Measurements from ENCODE around the gene RND3. TPM values are rescaled to one million over a fixed set of nuclear protein-coding genes. Genes with fewer than 3 reads are reported as not detected.

Gene RND3
- polyA plus RNA-seq, 2 of the 4 experiments (the other 2 are of a cell fraction) = 56.8 to 137 TPM

GRCh38 chr2:150426315-150426714 is 61.2 kb downstream of the RND3 start:
- Histone ChIP-seq H3K9me3 (no peaks in the 10 kb centered on the region), H3K4me2 (no peak overlapping the region), H3K27ac (no peak overlapping the region), H3K4me1 (no peaks in the 10 kb centered on the region), H3K4me3 (no peak overlapping the region)
- no peak for TF ChIP-seq GATA3 (IDR thresholded peaks at IDR 0.05; ENCODE audit: borderline replicate concordance)
- ChIA-PET POLR2A (no interaction called here), CTCF (no interaction called here)
- FAIRE-seq (no peak), DNase-seq (ENCODE audit: low read depth in 1 of 2, low spot score in 1 of 2) (no peak), ATAC-seq (no peak)
- WGBS (ENCODE audit: missing lambda C conversion rate) = 53% methylated on average over 2 of the region's 2 CpGs

DNA sequence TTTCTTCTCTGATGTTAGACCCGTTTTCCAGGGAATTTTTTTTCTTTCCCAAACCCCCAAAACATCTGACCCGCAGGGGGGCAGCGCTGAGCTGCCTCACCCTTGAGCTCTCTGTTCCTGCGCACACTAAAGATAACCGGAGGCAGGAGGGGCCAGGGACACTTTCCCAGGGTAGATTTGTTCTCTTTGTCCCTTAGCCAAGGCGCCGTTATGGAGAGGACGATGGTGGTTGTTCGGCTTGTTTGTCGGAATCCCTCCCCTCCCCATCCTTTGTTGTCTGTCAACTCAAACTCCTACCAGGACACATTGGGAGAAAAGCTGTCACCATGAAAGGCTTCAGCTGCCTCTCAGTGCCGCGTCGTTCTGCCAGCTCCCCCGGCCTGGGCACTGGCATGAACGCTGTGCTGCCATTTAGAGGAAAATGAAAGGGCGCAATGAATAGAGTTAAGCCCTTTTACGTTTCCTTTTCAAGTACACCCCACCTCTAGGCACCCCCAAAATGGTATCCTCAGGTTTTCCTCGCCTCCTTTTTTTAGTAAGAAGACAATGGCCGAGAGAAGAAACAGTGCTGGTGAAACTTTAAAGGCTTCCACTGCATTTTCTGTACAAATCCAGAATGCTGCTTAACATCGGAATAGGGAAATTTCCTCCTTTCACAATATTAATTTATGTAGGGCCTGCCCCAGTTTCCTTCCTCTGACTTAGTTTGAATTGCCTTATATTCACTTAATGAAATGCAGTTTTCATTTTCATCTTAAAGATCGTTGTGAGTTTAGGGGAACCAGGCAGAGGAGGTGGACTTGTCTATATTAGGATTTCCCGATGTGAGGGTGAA is 62.1 kb downstream of the RND3 start:
- TF ChIP-seq RAD21 (conservative IDR thresholded peaks at IDR 0.05 in 1 of 2, IDR thresholded peaks at IDR 0.05 in 1 of 2) (0 out of 5 replicates have a peak, but pooled peaks of 1 of the 2 experiments have one; percentile 6), JUNB (IDR thresholded peaks at IDR 0.05) (no peak)
- 84% methylated on average over 22 of the region's 22 CpGs for WGBS (ENCODE audit: missing lambda C conversion rate)
- ATAC-seq = no peak
- no peak for DNase-seq (ENCODE audit: low read depth in 1 of 2, low spot score in 1 of 2)
- CTCF ChIA-PET = no interaction called here
- Histone ChIP-seq H3K4me2 (no peak overlapping the region), H3K27ac (no peak overlapping the region), H3K4me1 (no peaks in the 10 kb centered on the region; the same call in 2 of the 3 replicates), H3K9me3 (no peaks in the 10 kb centered on the region), H3K4me3 (no peak overlapping the region)
- POLR2A ChIA-PET = no interaction called here
- no peak for FAIRE-seq

DNA sequence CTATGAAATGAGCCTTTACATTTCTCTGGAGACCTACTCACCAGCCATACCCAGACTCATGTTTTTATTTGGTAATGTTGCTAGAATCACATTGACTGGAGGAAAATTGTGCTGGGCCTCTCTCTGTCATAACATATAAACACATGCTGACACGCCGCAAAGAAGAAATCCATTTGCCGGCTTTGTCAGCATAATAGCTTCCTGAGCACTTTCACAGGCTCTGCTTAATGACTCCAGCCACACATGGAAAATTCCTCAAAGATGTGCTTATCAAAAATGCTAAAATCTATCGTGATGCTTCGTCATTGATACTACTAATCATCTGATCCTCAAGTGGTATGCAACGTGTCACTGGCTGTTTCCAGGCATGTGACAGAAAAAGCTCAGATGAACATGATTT is 63.1 kb downstream of the RND3 start:
- TF ChIP-seq TFCP2L1 (CRISPR knock-in tag; IDR thresholded peaks at IDR 0.05) = no peak
- TF ChIP-seq MAFK (IDR thresholded peaks at IDR 0.05; ENCODE audit: partially characterized antibody) = no peak
- no peak for TF ChIP-seq RFX5 (IDR thresholded peaks at IDR 0.05)
- no peak for TF ChIP-seq EHF (CRISPR knock-in tag; IDR thresholded peaks at IDR 0.05)
- TF ChIP-seq, protein P1, sequence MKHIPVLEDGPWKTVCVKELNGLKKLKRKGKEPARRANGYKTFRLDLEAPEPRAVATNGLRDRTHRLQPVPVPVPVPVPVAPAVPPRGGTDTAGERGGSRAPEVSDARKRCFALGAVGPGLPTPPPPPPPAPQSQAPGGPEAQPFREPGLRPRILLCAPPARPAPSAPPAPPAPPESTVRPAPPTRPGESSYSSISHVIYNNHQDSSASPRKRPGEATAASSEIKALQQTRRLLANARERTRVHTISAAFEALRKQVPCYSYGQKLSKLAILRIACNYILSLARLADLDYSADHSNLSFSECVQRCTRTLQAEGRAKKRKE (CRISPR knock-in tag; IDR thresholded peaks at IDR 0.05; ENCODE audit: low read depth) = no peak
- TF ChIP-seq SMC3 (IDR thresholded peaks at IDR 0.05) = no peak
- no peak for TF ChIP-seq HEYL (CRISPR knock-in tag; IDR thresholded peaks at IDR 0.05)
- TF ChIP-seq ZSCAN20 (CRISPR knock-in tag; IDR thresholded peaks at IDR 0.05) = no peak
- TF ChIP-seq, protein P2, sequence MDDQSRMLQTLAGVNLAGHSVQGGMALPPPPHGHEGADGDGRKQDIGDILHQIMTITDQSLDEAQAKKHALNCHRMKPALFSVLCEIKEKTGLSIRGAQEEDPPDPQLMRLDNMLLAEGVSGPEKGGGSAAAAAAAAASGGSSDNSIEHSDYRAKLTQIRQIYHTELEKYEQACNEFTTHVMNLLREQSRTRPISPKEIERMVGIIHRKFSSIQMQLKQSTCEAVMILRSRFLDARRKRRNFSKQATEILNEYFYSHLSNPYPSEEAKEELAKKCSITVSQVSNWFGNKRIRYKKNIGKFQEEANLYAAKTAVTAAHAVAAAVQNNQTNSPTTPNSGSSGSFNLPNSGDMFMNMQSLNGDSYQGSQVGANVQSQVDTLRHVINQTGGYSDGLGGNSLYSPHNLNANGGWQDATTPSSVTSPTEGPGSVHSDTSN (IDR thresholded peaks at IDR 0.05) = no peak
- no peak for TF ChIP-seq NR3C1 (IDR thresholded peaks at IDR 0.05)
- no peak for TF ChIP-seq NPAS2 (CRISPR knock-in tag; IDR thresholded peaks at IDR 0.05; ENCODE audit: borderline replicate concordance)
- no peak for TF ChIP-seq CTCF (IDR thresholded peaks at IDR 0.05)
- no peak for TF ChIP-seq ZFP36 (IDR thresholded peaks at IDR 0.05; ENCODE audit: borderline replicate concordance, partially characterized antibody)
- TF ChIP-seq, protein P3, sequence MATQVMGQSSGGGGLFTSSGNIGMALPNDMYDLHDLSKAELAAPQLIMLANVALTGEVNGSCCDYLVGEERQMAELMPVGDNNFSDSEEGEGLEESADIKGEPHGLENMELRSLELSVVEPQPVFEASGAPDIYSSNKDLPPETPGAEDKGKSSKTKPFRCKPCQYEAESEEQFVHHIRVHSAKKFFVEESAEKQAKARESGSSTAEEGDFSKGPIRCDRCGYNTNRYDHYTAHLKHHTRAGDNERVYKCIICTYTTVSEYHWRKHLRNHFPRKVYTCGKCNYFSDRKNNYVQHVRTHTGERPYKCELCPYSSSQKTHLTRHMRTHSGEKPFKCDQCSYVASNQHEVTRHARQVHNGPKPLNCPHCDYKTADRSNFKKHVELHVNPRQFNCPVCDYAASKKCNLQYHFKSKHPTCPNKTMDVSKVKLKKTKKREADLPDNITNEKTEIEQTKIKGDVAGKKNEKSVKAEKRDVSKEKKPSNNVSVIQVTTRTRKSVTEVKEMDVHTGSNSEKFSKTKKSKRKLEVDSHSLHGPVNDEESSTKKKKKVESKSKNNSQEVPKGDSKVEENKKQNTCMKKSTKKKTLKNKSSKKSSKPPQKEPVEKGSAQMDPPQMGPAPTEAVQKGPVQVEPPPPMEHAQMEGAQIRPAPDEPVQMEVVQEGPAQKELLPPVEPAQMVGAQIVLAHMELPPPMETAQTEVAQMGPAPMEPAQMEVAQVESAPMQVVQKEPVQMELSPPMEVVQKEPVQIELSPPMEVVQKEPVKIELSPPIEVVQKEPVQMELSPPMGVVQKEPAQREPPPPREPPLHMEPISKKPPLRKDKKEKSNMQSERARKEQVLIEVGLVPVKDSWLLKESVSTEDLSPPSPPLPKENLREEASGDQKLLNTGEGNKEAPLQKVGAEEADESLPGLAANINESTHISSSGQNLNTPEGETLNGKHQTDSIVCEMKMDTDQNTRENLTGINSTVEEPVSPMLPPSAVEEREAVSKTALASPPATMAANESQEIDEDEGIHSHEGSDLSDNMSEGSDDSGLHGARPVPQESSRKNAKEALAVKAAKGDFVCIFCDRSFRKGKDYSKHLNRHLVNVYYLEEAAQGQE (IDR thresholded peaks at IDR 0.05) = no peak
- no peak for TF ChIP-seq NFE2L2 (conservative IDR thresholded peaks at IDR 0.05; ENCODE audit: low read length)
- TF ChIP-seq MAX (IDR thresholded peaks at IDR 0.05) = no peak
- TF ChIP-seq, protein P4, sequence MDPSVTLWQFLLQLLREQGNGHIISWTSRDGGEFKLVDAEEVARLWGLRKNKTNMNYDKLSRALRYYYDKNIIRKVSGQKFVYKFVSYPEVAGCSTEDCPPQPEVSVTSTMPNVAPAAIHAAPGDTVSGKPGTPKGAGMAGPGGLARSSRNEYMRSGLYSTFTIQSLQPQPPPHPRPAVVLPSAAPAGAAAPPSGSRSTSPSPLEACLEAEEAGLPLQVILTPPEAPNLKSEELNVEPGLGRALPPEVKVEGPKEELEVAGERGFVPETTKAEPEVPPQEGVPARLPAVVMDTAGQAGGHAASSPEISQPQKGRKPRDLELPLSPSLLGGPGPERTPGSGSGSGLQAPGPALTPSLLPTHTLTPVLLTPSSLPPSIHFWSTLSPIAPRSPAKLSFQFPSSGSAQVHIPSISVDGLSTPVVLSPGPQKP (IDR thresholded peaks at IDR 0.05; ENCODE audit: low read depth, low read length) = no peak
- no peak for TF ChIP-seq RCOR1 (IDR thresholded peaks at IDR 0.05; ENCODE audit: low read depth, low read length)
- Histone ChIP-seq H3K4me1 (peaks cover 8% of the 10 kb centered on the region; the same call in 1 of the 3 replicates), H3K4me3 (no peak overlapping the region), H3K9me3 (no peaks in the 10 kb centered on the region), H3K27ac (no peak overlapping the region), H3K4me2 (no peak overlapping the region)
- ATAC-seq = no peak
- WGBS (ENCODE audit: missing lambda C conversion rate) = 88% methylated on average over 6 of the region's 6 CpGs
- POLR2A ChIA-PET = no interaction called here
- FAIRE-seq = no peak
- no peak for DNase-seq (ENCODE audit: low read depth in 1 of 2, low spot score in 1 of 2)
- CTCF ChIA-PET = no interaction called here
